Uterus (tissue), 2 donors: Measurements from ENCODE around the gene SRPX.

Source experiments
- POLR2A ChIP-seq, 2 donors: fragments of 450-650 bp; IDR thresholded peaks; one replicate each; pipeline ENCODE4 v1.6.1; 2016; ENCODE audit warnings: antibody characterized with exemption in 2 of 2, mild to moderate bottlenecking in 1 of 2, moderate library complexity in 1 of 2
- TF ChIP-seq, protein P1 (sequence below), 4 experiments: fragments of 200-600 bp in 2 of 4; fragments of 450-650 bp in 2 of 4; sonication (generic) in 2 of 4; IDR thresholded peaks; one replicate each; pipeline ENCODE4 v1.5.1; 2016 to 2019; ENCODE audit warnings: antibody characterized with exemption in 4 of 4, mild to moderate bottlenecking in 2 of 4, moderate library complexity in 1 of 4

DNA sequence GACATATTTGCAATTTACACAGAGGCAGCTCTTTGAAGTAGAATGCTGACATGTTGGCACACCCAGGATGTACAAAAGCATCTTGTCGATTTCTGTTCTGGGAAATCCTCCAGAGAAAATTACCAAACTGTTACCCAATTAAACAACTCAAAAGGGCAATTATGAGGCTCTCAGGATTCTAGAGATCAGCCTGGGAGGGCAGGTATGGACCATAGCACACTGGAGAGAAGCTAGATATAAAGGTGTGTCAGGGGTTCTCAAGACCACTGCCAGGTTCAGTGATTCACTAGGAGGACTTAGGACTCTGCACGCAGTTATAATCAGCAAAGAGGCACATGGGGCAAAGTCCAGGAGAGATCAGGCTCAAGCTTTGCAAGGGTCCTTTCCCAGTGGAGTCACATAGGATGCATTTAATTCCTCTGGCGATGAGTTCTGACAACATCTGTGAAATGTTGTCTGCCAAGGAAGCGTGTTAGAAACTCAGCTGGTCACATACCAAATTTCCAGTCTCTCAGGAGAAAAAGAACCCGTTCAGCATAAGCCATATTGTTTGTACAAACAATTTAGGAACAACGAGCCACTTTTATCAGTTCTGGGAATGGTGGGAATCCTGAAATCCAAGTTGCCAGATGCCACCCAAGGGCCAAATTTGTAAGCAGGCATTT, 113.5 kb downstream of the SRPX start:
- TF ChIP-seq, protein P1, sequence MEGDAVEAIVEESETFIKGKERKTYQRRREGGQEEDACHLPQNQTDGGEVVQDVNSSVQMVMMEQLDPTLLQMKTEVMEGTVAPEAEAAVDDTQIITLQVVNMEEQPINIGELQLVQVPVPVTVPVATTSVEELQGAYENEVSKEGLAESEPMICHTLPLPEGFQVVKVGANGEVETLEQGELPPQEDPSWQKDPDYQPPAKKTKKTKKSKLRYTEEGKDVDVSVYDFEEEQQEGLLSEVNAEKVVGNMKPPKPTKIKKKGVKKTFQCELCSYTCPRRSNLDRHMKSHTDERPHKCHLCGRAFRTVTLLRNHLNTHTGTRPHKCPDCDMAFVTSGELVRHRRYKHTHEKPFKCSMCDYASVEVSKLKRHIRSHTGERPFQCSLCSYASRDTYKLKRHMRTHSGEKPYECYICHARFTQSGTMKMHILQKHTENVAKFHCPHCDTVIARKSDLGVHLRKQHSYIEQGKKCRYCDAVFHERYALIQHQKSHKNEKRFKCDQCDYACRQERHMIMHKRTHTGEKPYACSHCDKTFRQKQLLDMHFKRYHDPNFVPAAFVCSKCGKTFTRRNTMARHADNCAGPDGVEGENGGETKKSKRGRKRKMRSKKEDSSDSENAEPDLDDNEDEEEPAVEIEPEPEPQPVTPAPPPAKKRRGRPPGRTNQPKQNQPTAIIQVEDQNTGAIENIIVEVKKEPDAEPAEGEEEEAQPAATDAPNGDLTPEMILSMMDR (IDR thresholded peaks at IDR 0.05), result no peak
- no peak for TF ChIP-seq POLR2A (IDR thresholded peaks at IDR 0.05)
